Gastrocnemius medialis (tissue), 4 donors: ENCODE results near the gene FTCD. TPM values are rescaled to one million over a fixed set of nuclear protein-coding genes. Genes with fewer than 3 reads are reported as not detected.
"Not testable (repeated sequence)": the region's sequence is repeated elsewhere in the genome, so short reads cannot be mapped to it uniquely, and the experiment has no call there.

Source experiments
- ATAC-seq, 2 donors: fragments of 150-250 bp; one replicate each; pipeline ENCODE4 v1.9.1; 2016
- DNase-seq, 2 donors: peaks; one replicate each; pipeline ENCODE4 v3.0.0-alpha.2; 2019
- H3K27ac ChIP-seq, 4 donors: fragments of 200-600 bp; sonication (generic); 1 replicate in 1 of 4; 2 replicates in 3 of 4; pipeline ENCODE4 v1.5.1; 2016 to 2018; ENCODE audit warnings: mild to moderate bottlenecking in 2 of 4, moderate library complexity in 1 of 4
- H3K27me3 ChIP-seq, 3 donors: fragments of 200-600 bp; sonication (generic) in 2 of 3; 1 replicate in 1 of 3; 2 replicates in 2 of 3; pipeline versions ENCODE4 v1.5.1 to v1.6.0; 2016 to 2019; ENCODE audit warnings: mild to moderate bottlenecking in 1 of 3, moderate library complexity in 1 of 3
- H3K36me3 ChIP-seq, 2 donors: fragments of 200-600 bp; sonication (generic) in 1 of 2; one replicate each; pipeline ENCODE4 v1.5.1; 2017 to 2018
- H3K4me1 ChIP-seq, 2 donors: fragments of 200-600 bp; sonication (generic) in 1 of 2; one replicate each; pipeline ENCODE4 v1.5.1; 2016 to 2017; ENCODE audit warnings: mild to moderate bottlenecking in 2 of 2
- H3K4me3 ChIP-seq, 4 donors: fragments of 200-600 bp; sonication (generic) in 3 of 4; 1 replicate in 1 of 4; 2 replicates in 3 of 4; pipeline ENCODE4 v1.5.1; 2016 to 2019; ENCODE audit warnings: mild to moderate bottlenecking in 2 of 4
- H3K9me3 ChIP-seq, 3 donors: fragments of 200-600 bp; sonication (generic) in 2 of 3; 1 replicate in 1 of 3; 2 replicates in 2 of 3; pipeline ENCODE4 v1.5.1; 2016 to 2019
- POLR2A ChIP-seq, 2 donors: fragments of 450-650 bp; IDR thresholded peaks; one replicate each; pipeline ENCODE4 v1.6.1; 2017; ENCODE audit warnings: antibody characterized with exemption in 2 of 2, mild to moderate bottlenecking in 2 of 2, moderate library complexity in 2 of 2
- in situ Hi-C, 4 donors: fragments of 200-750 bp; cut with MboI; loops; one replicate each; pipeline versions ENCODE4 v1.15.0 to v1.8.0; 2017; ENCODE audit warnings: low sequenced_read_pairs in 4 of 4
- intact Hi-C: fragments of 100-400 bp; cut with DNase I; formaldehyde crosslinking; loops from one replicate; pipeline ENCODE4 v1.15.1; 2023; ENCODE audit warnings: low total_unique reads
- total RNA-seq, 4 donors: library from RNA; depleted of rRNA; stranded (reverse); fragments of >200 nt; gene quantifications; one replicate each; pipeline versions ENCODE4 v1.1.0 to v1.2.3, GENCODE V29; 2016
- TF ChIP-seq, protein P1 (sequence below), 5 experiments: fragments of 450-650 bp in 3 of 5; fragments of 200-600 bp in 2 of 5; sonication (generic) in 2 of 5; IDR thresholded peaks in 4 of 5; conservative IDR thresholded peaks in 1 of 5; 1 replicate in 4 of 5; 2 replicates in 1 of 5; pipeline ENCODE4 v1.5.1; 2016 to 2019; ENCODE audit warnings: antibody characterized with exemption in 5 of 5, mild to moderate bottlenecking in 3 of 5, moderate library complexity in 3 of 5

The FTCD gene, protein sequence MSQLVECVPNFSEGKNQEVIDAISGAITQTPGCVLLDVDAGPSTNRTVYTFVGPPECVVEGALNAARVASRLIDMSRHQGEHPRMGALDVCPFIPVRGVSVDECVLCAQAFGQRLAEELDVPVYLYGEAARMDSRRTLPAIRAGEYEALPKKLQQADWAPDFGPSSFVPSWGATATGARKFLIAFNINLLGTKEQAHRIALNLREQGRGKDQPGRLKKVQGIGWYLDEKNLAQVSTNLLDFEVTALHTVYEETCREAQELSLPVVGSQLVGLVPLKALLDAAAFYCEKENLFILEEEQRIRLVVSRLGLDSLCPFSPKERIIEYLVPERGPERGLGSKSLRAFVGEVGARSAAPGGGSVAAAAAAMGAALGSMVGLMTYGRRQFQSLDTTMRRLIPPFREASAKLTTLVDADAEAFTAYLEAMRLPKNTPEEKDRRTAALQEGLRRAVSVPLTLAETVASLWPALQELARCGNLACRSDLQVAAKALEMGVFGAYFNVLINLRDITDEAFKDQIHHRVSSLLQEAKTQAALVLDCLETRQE
- under 1 TPM in 2 of 4 donors, not detected in 2; 0.33 to 0.95 TPM for total RNA-seq

DNA sequence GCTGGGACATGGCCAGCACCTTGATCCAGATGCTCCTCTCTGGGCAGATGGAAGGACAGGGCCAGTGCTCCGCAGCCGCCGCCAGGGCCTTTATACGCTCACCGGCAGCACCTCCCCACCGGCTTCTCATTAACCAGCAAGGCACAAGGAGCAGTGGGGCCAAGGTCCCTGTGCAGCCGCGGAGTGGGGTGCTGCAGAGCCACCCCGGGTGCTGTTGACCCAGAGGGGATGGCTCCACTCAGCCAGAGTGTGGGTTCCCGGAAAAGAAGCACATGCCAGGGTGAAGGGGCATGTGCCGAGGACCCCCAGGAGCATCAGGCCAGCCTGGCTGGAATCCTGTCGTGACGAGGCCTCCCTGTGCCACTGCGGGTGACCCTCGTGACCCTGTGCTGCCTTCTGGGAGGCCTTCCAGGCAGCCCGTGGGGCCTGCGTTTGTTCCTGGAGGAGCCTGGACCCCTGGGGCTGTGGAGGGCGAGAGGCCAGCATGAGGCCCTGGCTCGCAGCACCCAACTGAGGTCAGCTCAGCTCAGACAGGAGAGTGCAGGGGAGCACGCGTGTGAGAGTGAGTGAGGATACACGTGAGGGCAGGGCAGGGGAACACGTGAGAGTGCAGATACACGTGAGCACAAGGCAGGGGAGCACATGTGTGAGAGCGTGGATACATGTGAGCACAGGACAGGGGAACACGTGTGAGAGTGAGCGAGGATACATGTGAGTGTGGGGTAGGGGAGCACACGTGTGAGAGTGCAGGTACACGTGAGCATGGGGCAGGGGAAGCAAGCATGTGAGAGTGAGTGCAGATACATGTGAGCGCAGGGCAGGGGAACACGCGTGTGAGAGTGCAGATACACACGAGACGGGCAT lies at the start of gene FTCD:
Gene FTCD, minus strand, starts transcription at position 66 of the 864 bp plus-strand sequence. Its CDS starts 56 bp downstream, at position 10.
- no peak for ATAC-seq
- peak in 1 of 2 donors; percentile 7 for DNase-seq
- in situ Hi-C loops = no loop called here
- Histone ChIP-seq H3K27ac (no peak within 1 kb of the TSS), H3K27me3 (peaks cover 0 to 3% (median 0%) of the 10 kb centered on the region in 3 donors), H3K4me1 (peaks cover 0 to 10% of the 10 kb centered on the region in 2 donors), H3K9me3 (no peaks in the 10 kb centered on the region), H3K36me3 (no peaks in the 10 kb centered on the region), H3K4me3 (no peak within 1 kb of the TSS)
- intact Hi-C loops = no loop called here
- TF ChIP-seq POLR2A (IDR thresholded peaks at IDR 0.05) = no peak
- TF ChIP-seq, protein P1, sequence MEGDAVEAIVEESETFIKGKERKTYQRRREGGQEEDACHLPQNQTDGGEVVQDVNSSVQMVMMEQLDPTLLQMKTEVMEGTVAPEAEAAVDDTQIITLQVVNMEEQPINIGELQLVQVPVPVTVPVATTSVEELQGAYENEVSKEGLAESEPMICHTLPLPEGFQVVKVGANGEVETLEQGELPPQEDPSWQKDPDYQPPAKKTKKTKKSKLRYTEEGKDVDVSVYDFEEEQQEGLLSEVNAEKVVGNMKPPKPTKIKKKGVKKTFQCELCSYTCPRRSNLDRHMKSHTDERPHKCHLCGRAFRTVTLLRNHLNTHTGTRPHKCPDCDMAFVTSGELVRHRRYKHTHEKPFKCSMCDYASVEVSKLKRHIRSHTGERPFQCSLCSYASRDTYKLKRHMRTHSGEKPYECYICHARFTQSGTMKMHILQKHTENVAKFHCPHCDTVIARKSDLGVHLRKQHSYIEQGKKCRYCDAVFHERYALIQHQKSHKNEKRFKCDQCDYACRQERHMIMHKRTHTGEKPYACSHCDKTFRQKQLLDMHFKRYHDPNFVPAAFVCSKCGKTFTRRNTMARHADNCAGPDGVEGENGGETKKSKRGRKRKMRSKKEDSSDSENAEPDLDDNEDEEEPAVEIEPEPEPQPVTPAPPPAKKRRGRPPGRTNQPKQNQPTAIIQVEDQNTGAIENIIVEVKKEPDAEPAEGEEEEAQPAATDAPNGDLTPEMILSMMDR (IDR thresholded peaks at IDR 0.05 in 4 of 5, conservative IDR thresholded peaks at IDR 0.05 in 1 of 5) = no peak

DNA sequence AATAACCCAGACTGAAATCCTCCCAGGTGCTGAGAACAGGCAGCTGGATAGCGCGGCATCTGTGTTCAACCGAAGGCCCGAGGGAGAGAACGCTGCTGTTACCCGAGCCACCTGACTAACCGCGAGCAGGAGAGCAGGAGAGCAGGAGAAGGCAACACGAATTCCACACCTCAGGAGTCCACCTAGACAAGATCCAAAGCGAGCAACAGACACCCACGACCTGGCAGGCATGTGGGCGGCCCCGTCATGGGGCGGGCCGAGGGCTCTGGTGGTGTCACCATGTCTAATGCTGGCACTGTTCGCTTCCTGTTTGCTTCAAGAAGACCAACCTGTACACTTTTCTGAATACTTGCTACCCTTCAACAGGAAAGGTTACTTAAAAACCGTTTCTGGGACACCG lies 49.8 kb upstream of the FTCD start:
- in situ Hi-C loops (no loop called here), intact Hi-C loops (no loop called here)
- TF ChIP-seq, protein P1 (IDR thresholded peaks at IDR 0.05 in 4 of 5, conservative IDR thresholded peaks at IDR 0.05 in 1 of 5) = no peak
- no peak for TF ChIP-seq POLR2A (IDR thresholded peaks at IDR 0.05)
- no peaks in the 10 kb centered on the region for H3K27me3 ChIP-seq
- H3K27ac ChIP-seq = no peak overlapping the region
- ATAC-seq (no peak), DNase-seq (peak in 1 of 2 donors; percentile 4)
- no peak overlapping the region for H3K4me3 ChIP-seq
- peaks cover 0 to 59% of the 10 kb centered on the region in 2 donors for H3K36me3 ChIP-seq
- H3K4me1 ChIP-seq = no peaks in the 10 kb centered on the region
- no peaks in the 10 kb centered on the region for H3K9me3 ChIP-seq

DNA sequence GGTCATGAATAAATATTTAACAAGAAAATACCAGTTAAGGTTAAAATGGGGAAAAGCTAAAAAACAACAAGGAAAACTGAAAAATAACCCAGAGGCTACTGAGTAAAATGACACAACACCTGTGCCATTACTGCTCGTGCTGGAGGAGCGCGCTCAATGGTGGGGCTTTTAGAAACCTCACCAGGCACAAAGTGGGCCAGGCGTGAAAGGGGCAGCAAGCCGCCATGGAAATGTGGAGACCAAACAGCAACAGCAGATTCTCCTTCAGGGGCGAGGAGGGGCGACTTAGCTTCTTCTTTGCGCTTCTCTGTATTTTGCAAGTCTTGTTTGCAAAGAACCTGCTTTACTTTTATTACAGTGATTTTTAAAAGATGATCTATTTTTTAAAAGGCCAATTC lies 47.8 kb upstream of the FTCD start:
- in situ Hi-C loops = no loop called here
- DNase-seq = no peak

DNA sequence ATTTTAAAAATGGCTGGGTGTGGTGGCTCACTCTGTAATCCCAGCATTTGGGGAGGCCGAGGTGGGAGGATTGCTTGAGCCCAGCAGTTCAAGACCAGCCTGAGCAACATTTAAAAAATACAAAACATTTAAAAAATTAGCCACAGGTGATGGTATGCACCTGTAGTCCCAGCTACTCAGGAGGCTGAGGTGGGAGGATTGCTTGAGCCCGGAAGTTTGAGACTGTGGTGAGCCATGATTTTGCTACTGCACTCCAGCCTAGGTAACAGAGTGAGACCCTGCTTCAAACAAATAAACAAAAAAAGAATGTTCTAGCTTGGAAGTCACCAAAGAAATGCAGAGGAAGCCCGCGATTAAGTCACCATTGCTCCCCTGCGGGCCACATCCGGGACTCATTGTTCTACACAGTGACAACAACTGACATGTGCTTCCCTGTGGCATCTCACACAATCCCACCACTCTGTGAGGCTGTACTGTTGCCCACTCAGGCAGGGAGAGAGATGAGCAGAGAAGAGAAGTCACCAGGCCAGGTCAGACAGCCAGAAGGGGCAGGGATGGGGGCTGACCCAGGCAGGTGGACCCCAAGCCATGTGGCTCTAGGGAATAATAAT lies 47.3 kb upstream of the FTCD start:
- intact Hi-C loops = no loop called here
- no peaks in the 10 kb centered on the region for H3K27me3 ChIP-seq
- in situ Hi-C loops = no loop called here
- no peak for DNase-seq
- ATAC-seq = peak in 1 of 2 donors; percentile 56
- no peak overlapping the region for H3K4me3 ChIP-seq
- TF ChIP-seq, protein P1 (IDR thresholded peaks at IDR 0.05 in 4 of 5, conservative IDR thresholded peaks at IDR 0.05 in 1 of 5) = no peak
- TF ChIP-seq POLR2A (IDR thresholded peaks at IDR 0.05) = peak in 1 of 2 donors; percentile 36
- peak overlapping the region; percentile 54 to 65 (median 62) for H3K27ac ChIP-seq
- no peaks in the 10 kb centered on the region for H3K9me3 ChIP-seq
- peaks cover 3 to 50% of the 10 kb centered on the region in 2 donors for H3K36me3 ChIP-seq
- H3K4me1 ChIP-seq = no peaks in the 10 kb centered on the region

More for the DNA sequence above, 47.8 kb upstream of the FTCD start:
- TF ChIP-seq, protein P1 (IDR thresholded peaks at IDR 0.05 in 4 of 5, conservative IDR thresholded peaks at IDR 0.05 in 1 of 5) = no peak
- no peak for TF ChIP-seq POLR2A (IDR thresholded peaks at IDR 0.05)
- peaks cover 3 to 55% of the 10 kb centered on the region in 2 donors for H3K36me3 ChIP-seq
- no peaks in the 10 kb centered on the region for H3K9me3 ChIP-seq
- no peak for ATAC-seq
- intact Hi-C loops = no loop called here
- no peak overlapping the region for H3K4me3 ChIP-seq
- H3K27ac ChIP-seq = peak overlapping the region; percentile 52 to 65 (median 62)
- H3K27me3 ChIP-seq = no peaks in the 10 kb centered on the region
- H3K4me1 ChIP-seq = no peaks in the 10 kb centered on the region

DNA sequence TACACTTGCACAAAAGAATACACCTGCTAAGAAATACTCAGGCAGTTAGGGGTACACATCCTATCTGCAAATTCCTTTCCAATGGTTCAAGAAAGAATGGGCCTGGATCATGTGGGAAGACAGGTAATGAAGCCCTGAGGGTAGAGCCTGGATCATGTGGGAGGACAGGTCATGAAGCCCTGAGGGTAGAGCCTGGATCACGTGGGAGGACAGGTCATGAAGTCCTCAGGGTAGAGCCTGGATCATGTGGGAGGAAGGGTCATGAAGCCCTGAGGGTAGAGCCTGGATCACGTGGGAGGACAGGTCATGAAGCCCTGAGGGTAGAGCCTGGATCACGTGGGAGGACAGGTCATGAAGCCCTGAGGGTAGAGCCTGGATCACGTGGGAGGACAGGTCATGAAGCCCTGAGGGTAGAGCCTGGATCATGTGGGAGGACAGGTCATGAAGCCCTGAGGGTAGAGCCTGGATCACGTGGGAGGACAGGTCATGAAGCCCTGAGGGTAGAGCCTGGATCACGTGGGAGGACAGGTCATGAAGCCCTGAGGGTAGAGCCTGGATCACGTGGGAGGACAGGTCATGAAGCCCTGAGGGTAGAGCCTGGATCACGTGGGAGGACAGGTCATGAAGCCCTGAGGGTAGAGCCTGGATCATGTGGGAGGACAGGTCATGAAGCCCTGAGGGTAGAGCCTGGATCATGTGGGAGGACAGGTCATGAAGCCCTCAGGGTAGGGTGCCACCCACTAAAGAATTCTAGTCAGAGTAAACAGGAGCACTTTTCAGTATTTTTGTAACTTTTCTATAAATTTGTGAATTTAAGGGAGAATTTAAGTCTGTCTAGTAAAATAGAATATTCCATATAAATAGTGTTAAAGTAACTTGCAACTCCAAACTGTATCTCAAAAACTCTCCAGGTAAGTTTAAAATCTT lies 45.8 kb upstream of the FTCD start:
- H3K27ac ChIP-seq, H3K27me3 ChIP-seq, H3K9me3 ChIP-seq, H3K4me3 ChIP-seq, ATAC-seq, H3K4me1 ChIP-seq, in situ Hi-C loops, DNase-seq, intact Hi-C loops: not testable (repeated sequence)
- peaks cover 3 to 50% of the 10 kb centered on the region in 2 donors for H3K36me3 ChIP-seq
